HG03575 (cell line): ENCODE results near the gene LRMDA.

Source experiments
- ATAC-seq: cut with Tn5 transposase; IDR thresholded peaks from one replicate; pipeline ENCODE4 v1.9.1; 2021; ENCODE audit not compliant: unreplicated experiment, insufficient number of reproducible peaks, low FRiP score; ENCODE audit errors: extremely low read depth

LRMDA gene

GRCh38 chr10:75640381-75640780 is 209.0 kb downstream of the LRMDA start:
- no peak for ATAC-seq

DNA sequence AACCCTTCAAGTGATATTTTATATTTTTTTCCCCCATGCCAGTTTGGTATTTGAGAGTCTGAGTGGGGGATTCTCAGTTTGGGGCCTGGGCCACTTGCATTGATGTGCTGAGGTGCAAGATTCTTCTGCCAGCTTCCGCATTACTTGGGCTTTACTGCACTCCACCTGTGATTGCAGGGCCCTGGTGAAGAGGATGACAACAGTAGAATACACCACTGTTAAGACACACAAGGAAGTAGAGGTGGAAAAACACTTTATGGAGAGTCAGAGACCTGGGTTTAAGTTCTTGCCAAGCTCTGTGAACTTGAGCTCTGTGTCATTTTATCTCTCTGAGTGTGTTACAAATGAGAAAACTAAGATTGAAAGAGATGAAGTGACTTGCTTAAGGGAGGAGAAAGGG is 209.4 kb downstream of the LRMDA start:
- no peak for ATAC-seq

GRCh38 chr10:75643405-75643804 is 212.0 kb downstream of the LRMDA start:
- ATAC-seq: no peak

DNA sequence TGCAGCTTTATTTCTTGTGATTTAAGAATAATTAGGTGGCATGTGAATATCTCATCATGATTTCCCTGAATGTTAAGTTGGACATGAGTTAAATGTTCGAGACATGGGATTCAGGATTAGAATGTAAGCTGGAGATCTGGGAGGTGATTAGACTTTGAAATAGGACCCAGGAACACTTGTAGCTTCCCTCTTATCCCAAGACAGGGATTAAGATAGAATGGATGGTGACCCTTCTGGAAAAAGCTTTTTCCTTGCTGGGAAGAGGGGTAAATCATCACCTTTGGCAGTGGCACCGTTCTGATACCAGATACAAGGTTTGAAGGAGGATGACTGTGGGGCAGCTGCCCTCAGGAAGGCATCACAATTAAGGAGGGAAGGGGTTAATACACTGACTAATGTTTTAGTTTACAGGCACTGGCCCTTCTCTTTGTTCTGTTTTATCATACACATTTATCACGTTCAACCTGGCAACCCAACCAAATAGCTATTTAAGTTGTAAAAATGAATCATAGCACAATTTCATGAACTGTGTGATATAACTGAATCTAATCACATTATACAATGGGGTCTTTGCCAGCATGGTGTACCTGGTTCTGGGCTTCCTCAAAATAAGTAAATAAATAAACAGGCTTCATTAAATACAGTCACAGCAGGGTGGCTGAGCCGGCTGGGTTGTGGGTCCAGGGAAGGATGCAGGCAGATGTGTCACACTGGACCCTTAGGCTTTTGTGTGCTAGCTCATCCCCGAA is 212.7 kb downstream of the LRMDA start:
- ATAC-seq: no peak

DNA sequence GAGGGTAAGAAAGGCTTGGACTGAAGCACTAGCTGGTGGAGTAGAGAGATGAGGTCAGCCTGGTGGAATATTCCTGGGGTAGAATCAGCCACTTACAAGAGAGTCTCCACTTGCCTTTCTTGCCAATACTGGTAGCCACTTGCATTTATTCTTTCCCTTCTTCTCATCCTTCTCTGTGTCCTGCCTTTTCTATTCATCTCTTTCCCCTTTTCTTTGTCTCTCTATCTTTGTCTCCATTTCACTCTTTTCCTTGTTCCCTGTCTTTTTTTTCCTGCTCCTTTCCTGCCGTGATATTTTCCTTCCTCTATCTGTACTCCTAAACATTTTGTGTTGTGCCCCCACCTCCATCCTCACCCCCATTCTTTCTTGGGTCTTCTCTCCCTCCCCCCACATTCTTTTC is 214.3 kb downstream of the LRMDA start:
- ATAC-seq: no peak

DNA sequence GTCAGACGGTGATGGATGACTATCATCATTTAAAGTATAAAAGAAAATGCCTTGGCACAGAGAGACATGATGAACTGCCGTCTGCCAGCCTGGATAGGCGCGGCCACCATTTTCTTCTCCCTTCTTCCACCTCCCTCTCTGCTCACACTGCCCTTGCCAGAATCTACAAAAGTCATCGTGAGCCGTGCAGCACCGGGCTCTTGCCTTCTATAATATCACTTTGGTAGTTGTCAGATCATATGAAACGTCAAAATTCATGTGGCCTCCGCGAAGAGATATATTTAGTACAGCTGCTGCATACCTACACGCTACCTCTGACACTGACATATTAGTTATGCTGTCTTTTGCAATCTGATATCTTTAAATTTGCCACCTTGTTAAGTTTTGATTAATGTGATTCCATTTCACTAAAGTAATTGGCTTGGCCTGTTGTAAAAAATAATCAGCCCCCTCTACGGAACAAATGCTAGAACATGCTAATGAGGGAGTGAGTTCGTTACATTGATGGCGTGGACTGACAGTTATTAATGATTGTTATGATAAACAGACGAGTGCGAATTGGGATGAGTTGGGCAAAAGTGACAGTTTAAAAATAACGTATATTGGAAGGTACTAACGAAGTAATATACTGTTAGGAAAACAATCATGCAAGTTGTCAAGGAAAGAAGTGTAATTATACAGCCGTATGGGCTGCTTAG is 214.9 kb downstream of the LRMDA start:
- no peak for ATAC-seq

GRCh38 chr10:75646916-75647315 is 215.5 kb downstream of the LRMDA start:
- ATAC-seq: no peak

- no peak for ATAC-seq
Observed at GRCh38 chr10:75647675-75648074, 216.3 kb downstream of the LRMDA start.

DNA sequence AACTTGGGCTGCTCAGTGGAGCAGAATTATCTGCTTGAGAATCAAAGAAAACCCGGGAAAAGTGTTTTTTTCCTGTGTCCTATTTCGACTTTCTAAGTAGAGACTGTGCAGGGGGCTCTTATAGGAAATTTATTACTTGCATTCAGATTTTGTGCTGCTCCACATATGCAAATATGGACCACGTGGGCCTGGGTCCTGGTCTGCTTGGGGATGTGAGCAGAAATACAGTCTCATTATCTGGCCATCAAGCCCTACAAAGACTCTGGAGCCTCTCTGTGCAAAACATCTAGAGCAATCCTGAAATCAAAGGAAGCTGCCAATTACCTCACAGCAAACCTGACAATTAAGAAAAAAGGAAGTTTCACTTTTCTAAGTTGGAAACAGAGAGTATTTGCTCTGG is 216.9 kb downstream of the LRMDA start:
- no peak for ATAC-seq

- ATAC-seq: no peak
Observed at GRCh38 chr10:75648854-75649253, 217.4 kb downstream of the LRMDA start.

- ATAC-seq: no peak
Observed at GRCh38 chr10:75649466-75649865, 218.0 kb downstream of the LRMDA start.

GRCh38 chr10:75650648-75651047 is 219.2 kb downstream of the LRMDA start:
- no peak for ATAC-seq

DNA sequence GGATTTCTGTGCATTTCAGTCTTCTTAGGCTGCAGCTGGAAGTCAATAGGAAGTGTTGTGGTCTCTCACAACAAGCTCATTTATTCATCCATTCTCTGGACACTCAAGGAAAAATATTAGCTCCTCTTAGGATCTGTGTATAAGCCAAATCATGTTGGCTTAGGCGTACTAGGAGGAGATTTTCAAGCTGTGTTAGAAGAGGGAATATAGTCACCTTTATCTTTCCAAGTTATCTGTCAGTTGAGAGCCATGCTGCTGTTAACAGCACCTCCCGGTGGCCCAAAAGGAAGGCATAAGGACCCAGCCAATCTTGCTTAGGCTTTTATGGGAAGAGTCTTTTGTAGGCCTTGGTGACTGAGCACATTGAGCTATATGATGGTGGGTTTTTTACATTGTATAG is 220.0 kb downstream of the LRMDA start:
- ATAC-seq: no peak

DNA sequence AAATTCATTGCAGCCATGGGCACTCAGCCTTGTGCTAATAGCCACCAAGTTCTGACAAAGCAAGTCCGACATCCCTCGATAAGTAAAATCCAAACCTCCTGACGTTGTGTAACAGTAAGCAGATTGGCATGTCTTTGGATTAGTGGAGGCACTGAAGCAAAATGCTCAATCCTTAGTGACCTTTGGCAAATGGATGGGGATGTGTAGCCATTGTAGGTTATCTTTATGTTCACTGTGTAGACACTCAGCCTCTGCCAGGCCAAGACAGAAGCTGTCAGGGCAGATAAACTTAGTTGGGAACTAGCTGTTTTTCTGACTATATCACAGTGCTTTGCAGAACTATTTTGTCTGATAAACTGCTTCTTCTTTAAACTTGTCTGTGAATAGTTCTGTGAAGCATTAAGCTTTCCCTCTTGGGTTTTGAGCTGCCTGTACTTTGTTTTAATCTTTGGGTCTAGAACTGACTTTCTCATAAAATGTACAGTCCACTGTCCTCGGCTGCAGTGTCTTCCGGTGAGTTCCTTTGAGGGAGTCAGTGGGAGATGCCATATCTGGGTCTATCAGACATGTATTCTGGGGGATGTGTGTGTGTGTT is 220.8 kb downstream of the LRMDA start:
- no peak for ATAC-seq

- no peak for ATAC-seq
Observed at GRCh38 chr10:75653761-75654160, 222.3 kb downstream of the LRMDA start.

- ATAC-seq: no peak
Observed at GRCh38 chr10:75654171-75654771, 222.8 kb downstream of the LRMDA start.

- ATAC-seq: no peak
Observed at GRCh38 chr10:75654772-75655171, 223.3 kb downstream of the LRMDA start.

- no peak for ATAC-seq
Observed at GRCh38 chr10:75655791-75656451, 224.5 kb downstream of the LRMDA start.

DNA sequence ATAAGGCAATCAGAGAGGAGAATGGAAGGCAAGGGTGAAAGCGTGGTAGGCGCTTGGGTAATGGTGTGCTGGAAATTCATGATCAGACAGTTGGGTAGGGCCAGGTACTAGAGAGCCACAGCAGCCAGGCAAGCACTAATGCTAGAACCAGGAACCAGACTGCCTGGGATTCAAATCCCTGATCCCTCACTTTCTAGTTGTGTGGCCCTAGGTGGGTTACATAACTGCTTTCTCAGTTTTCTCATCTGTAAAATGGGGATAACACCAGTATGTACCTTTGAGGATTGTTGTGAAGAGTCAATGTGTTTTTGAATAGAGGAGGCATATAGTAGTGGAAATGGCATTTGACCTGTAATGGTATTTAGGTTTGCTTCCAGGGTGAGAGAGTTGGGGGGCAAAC is 225.9 kb downstream of the LRMDA start:
- no peak for ATAC-seq
